Right renal cortex interstitium (tissue), 3 donors: Measurements from ENCODE around the gene BTBD3. TPM values are rescaled to one million over a fixed set of nuclear protein-coding genes. Genes with fewer than 3 reads are reported as not detected.

Experiments used
- DNase-seq, 3 donors: peaks; one replicate each; pipeline ENCODE4 v3.0.0-alpha.2; 2013; ENCODE audit warnings: low read depth in 3 of 3, low spot score in 2 of 3
- polyA plus RNA-seq, 3 donors: library from polyadenylated mRNA; unstranded; fragments of 120-200 nt; gene quantifications; one replicate each; pipeline ENCODE4 v1.2.1, GENCODE V29; 2013; ENCODE audit not compliant: insufficient read length in 3 of 3

The BTBD3 gene
- 10 to 100 TPM; 65.3 to 74.3 (median 69.8) TPM for polyA plus RNA-seq

GRCh38 chr20:11917663-11918062, at the start of gene BTBD3:
Gene BTBD3, plus strand, starts transcription at chr20:11917893. Its CDS starts 383 bp downstream, at chr20:11918276.
- no peak for DNase-seq

DNA sequence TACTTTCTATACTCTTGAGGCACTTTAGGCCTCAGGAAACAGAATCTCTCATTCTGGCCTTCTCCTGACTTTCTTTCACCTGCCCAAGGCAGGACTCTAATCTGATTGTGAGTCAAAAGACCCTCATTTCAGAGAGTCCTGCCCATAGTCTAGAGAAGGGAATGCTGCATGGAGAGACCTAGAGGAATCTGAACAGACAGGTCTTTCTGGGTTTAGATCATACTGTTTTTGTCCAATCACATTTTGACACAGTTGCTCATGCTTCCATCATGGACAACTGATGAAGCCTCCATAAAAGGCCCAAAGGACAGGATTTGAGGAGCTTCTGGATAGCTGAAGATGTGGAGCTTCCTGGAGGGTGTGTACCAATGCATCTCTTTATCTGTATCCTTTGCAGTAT, 48.1 kb upstream of the BTBD3 start:
- DNase-seq: no peak

GRCh38 chr20:11870411-11870810, 47.3 kb upstream of the BTBD3 start:
- DNase-seq: no peak

DNA sequence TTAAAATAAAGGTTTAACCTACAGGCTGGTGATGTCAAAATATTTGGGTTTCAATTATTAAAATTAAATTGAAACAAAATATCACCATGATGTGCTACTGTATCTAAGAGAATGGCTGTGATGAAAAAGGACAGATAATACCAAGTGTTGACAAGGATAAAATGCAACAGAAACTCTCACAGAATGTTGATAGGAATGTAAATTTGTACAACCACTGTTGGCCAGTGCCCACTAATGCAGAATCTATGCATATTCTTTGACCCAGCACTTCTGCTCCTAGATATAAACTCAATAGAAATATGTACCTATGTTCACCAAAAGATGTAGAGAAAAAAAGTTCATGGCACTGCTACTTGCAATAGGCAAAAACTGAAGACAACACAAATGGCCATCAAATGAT, 41.1 kb upstream of the BTBD3 start:
- no peak for DNase-seq

DNA sequence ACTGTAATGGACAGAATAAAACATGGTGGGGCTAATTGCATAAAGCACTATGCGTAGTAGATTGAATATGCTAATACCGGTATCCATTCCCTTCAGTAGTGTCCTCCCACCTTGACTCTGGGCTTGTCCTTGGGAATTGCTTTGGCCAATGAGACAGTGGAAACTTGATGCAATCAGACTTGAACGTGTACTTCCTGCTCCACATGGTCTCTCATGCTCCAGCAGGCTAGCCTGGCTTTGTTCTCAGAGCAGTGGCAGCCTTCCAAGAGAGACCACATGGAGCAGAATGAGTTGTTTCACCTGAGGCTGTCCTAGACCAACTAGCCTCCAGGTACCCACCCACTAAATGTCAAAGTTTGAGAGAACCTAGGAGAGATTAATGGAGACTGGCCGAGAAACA, 37.0 kb upstream of the BTBD3 start:
- no peak for DNase-seq

- DNase-seq: no peak
Measured at GRCh38 chr20:11881449-11881848, 36.2 kb upstream of the BTBD3 start.

DNA sequence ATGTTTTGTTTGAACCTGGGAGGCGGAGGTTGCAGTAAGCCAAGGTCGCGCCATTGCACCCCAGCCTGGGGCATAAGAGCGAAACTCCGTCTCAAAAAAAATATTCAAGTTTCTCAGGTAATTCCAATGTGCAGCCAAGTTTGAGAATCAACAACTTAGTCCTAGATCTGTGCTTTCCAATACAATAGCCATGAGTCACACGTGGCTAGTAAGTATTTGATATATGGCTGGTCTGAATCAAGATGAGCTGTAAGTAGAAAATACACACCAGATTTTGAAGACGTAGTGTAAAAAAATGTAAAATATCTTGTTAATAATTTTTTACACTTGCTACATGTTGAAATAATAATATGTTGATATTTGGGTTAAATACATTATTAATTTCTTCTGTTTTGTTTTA, 35.0 kb upstream of the BTBD3 start:
- DNase-seq: no peak

DNA sequence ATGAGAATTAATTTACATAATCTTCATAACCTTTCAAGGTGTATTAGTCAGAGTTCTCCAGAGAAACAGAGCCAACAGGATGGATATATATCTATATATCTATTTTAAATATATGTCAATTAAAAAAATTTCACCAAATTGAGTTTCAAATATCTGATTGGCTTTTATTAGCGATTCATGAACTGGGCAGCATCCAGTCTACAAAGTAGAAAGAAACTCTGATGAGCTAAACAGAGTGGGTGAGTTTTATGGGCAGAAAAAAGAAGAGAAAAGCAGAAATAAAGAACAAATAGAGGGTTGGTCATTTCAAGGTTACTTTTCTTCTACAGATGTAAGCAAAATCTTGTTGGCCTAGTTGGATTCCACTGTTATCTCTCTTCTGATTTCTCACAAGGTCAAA, 29.0 kb upstream of the BTBD3 start:
- no peak for DNase-seq

GRCh38 chr20:11890331-11891076, 27.2 kb upstream of the BTBD3 start:
- DNase-seq: peak; percentile 81 to 90 (median 82)

- DNase-seq: peak in 1 of 3 donors; percentile 41
Measured at GRCh38 chr20:11891077-11891775, 26.5 kb upstream of the BTBD3 start.

DNA sequence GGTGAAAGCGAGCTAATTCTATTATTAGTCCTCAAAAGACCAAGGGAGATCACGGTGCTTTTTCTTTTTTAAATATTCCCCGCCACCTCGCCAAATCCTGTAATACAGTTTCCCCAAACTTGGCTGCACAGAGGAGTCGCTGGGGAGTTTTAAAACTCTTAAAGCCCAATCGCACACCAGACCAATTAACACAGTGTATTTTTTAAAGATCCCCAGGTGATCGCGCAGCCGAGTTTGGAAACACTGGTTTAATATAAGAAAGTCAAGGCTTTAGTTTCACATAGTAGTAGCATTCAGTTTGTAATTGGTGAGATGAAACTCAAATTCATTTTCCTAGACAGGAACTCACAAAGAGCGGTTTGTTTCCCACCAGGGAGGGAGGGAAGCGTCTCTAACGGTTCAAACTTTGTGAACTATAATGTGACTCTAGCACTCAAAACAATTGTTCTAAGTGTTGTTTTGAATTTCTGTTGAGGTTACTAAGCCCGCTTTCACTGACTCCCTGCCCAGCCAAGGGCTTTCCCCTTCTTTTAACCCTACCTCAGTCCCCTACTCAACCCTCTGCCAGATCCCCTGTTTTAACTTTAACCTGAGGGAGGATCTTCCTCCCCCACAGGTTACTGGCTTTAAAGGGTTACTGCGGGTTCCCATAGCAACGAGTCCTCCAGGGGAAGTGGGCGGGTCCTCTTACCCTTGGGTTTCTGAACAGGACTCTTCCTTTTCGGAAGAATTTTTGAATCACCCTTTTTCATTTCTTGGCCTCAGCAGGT, 25.7 kb upstream of the BTBD3 start:
- peak; percentile 73 to 80 (median 78) for DNase-seq

DNA sequence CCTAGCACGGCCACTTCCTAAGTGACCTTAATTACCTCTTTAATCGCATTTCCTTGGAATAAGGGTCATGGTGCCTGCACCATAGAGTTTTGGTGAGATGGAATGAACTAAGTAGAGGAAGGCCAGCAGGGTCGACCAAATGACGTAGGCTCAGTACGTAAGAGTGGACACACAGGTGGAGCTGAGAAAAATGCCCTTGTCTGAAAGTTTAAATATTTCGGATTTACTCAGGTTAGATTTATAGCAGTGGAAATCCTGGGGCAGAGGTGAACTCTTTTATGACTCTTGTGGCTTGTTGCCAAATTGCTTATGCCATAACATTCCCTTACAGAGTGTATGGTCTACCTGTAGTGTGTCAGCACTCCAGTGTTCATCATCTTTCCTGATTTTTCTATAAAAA, 23.6 kb upstream of the BTBD3 start:
- no peak for DNase-seq

- DNase-seq: no peak
Measured at GRCh38 chr20:11895861-11896387, 21.8 kb upstream of the BTBD3 start.

DNA sequence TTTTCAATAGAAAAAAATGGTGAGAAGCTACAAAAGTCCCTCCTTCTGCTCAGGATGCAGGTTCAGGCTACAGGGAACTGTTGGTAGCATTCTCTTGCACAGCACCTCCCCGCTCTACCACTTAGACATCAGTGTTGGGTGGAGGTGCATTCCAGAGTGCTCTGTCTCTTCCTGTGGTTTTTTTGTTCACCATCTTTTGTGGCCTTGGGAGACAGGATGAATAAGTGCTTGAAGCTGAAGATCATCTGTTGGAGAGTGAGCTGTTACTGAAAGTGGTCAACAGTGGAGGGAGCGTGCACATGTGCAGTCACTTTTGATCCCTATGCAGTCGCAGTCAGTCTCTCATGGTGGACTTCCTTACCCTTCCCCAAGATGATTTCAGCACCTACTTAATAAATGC, 16.6 kb upstream of the BTBD3 start:
- DNase-seq: no peak

GRCh38 chr20:11902285-11902697, 15.4 kb upstream of the BTBD3 start:
- no peak for DNase-seq

DNA sequence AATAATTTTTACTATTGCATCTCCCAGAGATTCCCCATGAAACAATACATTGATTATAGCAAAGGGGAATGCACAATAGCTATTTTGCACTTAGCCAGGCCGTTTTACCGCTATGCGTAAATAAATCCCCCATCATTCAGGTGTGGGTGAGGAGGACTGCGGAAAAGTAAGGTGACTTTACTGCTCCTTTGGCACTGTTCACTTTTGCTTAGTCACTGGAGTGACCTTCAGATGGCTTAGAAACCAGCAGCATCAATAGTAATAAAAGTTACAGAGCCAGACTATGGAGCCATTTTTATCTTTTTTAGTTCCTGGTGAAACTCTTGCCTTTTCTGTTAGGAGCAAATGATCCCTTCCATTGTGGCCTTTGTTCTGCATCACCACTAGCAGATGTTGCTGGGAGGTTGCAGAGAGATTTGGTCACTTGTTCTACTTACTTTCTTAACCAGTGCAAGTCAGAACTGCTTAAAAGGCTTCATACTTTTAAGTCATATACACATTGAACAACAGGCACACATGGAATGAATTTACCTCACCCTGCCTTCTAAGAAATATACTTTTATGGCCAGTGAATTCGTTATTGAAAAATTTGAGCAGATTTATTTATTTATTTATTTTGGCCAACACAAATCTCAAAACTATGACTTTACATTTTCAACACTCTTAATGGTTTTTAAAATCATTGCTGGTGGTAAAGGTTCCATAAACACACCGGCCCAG, 12.1 kb upstream of the BTBD3 start:
- DNase-seq: no peak

GRCh38 chr20:11906626-11907480, 10.8 kb upstream of the BTBD3 start:
- DNase-seq: no peak

DNA sequence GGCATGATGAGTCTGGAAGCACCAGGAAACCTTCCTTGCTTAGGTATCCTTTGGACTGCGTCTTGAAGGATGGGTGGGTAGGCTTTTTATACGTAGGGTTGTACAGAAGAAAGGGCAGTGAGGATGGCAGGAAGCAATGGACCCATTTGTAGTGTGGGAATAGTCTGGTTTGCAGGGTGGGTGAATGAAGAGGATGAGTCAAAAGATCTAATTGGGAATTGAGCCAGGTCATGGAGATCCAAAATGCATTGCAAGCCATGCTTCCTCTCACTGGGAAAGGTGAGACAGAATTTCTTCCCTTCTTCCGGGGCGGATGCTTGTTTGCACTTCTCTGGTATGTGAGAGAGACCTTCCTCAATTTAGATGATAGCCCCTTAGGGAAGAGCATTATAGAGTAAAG, 10.1 kb upstream of the BTBD3 start:
- no peak for DNase-seq

- DNase-seq: no peak
Measured at GRCh38 chr20:11912013-11912658, 5.6 kb upstream of the BTBD3 start.
